ENCODE results near the gene UGT2B28.
"Not testable (repeated sequence)": the region's sequence is repeated elsewhere in the genome, so short reads cannot be mapped to it uniquely, and the experiment has no call there.

UGT2B28 gene

DNA sequence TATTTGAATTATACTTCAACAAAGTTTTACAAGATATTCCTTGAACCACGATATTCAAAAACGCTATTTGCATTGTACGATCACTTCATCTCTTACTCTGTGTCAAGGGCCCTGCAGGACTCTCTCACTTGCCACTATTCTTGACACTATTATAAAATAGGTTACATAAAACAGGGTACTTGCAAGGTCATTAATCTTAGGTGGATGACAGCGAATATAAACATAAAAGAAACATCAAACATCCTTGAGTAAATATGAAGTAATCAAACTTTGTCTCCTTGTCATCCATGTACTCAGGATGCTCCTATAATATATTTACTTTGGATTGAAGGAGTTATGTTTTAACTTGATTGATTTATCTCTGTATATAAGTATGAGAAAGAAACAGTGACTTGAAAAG is at the start of gene UGT2B28:
Gene UGT2B28 (plus strand): TSS at position 395 of the 400 bp plus-strand sequence. CDS start 26 bp downstream, outside the sequence.
- H3K4me3 Mint-ChIP-seq, H3K36me3 Mint-ChIP-seq, H3K27ac Mint-ChIP-seq, DNase-seq, H3K27me3 Mint-ChIP-seq, H3K9me3 Mint-ChIP-seq, H3K4me1 Mint-ChIP-seq, CTCF ChIA-PET: not testable (repeated sequence)

DNA sequence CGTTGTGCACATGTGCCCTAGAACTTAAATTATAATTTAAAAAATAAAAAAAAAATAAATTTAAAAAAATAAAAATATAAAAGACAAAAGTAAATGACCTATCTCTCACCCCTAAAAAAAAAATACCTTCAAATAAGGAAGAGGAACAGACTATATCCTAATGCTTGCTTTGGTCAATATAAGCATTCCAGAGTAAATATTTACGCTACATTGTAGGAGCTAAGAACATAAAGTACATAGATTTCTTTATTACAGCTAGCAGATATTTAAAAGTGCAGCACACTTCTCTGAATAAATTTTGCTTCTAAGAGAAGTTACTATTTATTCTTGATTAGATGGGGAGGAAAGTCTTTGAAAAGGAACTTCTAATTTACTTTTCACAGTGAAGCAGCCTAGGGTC is 41.2 kb upstream of the UGT2B28 start:
- Mint-ChIP-seq H3K4me1 (no peaks in the 10 kb centered on the region), H3K27me3 (no peaks in the 10 kb centered on the region), H3K9me3 (peaks cover 1% of the 10 kb centered on the region), H3K4me3 (no peak overlapping the region), H3K36me3 (no peaks in the 10 kb centered on the region), H3K27ac (no peak overlapping the region)
- CTCF ChIA-PET, result no interaction called here
- DNase-seq, result no peak

DNA sequence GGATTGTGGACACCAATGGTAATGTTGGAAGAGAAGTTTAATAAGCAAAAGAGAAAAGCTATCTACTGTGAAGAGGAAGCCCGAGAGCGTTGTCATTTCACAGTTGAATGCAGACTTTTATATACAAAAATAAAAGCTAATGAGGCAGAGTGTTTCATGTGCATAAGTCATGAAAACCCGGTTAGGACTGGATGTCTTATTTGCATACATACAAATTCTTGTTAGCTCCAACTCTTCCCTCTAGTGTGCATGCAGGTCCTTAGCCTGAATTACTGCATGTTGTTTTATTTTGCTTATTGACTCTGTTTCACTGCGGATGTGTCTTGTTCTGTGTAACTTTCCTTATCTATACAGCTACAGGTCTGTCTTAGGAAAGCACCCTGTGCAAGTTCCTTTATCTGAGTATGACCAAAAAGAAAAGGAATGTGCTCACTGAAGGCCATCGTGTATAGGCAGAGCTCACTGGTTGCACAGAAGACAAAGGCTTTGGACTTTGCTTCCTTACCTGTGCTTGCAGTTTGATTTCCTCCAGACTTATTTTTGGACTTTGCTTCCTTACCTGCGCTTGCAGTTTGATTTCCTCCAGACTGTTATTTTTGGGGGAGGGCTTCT is 40.6 kb upstream of the UGT2B28 start:
- H3K4me1 Mint-ChIP-seq, result no peaks in the 10 kb centered on the region
- no peak overlapping the region for H3K27ac Mint-ChIP-seq
- CTCF ChIA-PET, result no interaction called here
- no peaks in the 10 kb centered on the region for H3K27me3 Mint-ChIP-seq
- H3K36me3 Mint-ChIP-seq, result no peaks in the 10 kb centered on the region
- H3K4me3 Mint-ChIP-seq, result no peak overlapping the region
- peaks cover 1% of the 10 kb centered on the region for H3K9me3 Mint-ChIP-seq
- no peak for DNase-seq

DNA sequence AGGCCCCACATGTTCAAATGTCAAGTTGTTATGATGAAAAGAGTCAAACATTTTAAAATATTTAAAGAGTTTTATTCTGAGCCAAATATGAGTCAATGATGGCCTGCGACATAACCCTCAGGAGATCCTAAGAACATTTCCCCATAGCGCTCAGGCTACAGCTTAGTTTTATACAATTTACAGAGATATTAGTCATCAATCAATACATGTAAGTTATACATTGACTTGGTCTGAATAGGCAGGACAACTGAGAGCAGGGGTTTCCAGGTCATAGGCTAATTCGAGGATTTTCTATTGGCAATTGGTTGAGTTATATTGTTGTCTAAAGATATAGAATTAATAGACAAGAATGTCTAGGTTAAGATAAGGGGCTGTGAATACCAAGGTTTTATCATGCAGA is 39.5 kb upstream of the UGT2B28 start:
- H3K27me3 Mint-ChIP-seq, H3K4me3 Mint-ChIP-seq, H3K27ac Mint-ChIP-seq, H3K4me1 Mint-ChIP-seq, H3K36me3 Mint-ChIP-seq, H3K9me3 Mint-ChIP-seq, DNase-seq, CTCF ChIA-PET: not testable (repeated sequence)

DNA sequence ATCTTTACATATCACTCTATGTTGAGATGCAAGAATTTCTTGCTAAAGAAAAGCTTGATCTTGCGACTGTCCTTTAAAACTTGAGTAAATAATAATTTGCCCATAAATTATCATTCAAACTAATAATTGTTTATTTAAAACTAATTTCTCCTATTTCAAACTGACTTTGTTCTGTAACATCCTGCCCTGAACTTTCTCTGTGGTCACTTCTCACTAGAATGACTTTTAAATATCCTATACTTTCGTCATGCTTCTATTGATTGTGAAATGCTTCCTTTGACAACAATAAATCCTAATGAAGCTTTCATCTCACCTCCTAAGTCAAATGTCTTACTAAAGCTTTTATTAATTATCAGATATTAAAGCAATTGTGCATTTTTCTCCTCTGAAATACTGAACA is 38.5 kb upstream of the UGT2B28 start:
- H3K27ac Mint-ChIP-seq, H3K4me1 Mint-ChIP-seq, CTCF ChIA-PET, H3K27me3 Mint-ChIP-seq, DNase-seq, H3K4me3 Mint-ChIP-seq, H3K9me3 Mint-ChIP-seq, H3K36me3 Mint-ChIP-seq: not testable (repeated sequence)

DNA sequence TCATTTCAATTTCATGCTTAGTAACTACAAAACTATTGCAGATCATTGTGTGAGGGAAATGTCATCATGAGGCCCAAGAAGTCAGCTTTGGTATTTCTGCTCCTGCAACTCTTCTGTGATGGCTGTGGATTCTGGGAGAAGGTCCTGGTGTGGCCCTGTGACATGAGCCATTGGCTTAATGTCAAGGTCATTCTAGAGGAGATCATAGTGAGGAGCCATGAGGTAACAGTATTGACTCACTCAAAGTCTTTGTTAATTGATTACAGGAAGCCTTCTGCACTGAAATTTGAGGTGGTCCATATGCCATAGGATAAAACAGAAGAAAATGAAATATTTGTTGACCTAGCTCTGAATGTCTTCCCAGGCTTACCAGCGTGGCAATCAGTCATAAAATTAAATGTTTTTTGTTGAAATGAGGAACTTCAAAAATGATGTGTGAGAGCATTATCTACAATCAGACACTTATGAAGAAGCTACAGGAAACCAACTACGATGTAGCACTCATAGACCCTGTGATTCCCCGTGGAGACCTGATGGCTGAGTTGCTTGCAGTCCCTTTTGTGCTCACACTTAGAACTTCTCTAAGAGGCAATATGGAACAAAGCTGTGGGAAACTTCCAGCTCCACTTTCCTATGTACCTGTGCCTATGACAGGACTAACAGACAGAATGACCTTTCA is 37.6 kb upstream of the UGT2B28 start:
- H3K27ac Mint-ChIP-seq, H3K9me3 Mint-ChIP-seq, H3K36me3 Mint-ChIP-seq, H3K27me3 Mint-ChIP-seq, DNase-seq, H3K4me1 Mint-ChIP-seq, CTCF ChIA-PET, H3K4me3 Mint-ChIP-seq: not testable (repeated sequence)

DNA sequence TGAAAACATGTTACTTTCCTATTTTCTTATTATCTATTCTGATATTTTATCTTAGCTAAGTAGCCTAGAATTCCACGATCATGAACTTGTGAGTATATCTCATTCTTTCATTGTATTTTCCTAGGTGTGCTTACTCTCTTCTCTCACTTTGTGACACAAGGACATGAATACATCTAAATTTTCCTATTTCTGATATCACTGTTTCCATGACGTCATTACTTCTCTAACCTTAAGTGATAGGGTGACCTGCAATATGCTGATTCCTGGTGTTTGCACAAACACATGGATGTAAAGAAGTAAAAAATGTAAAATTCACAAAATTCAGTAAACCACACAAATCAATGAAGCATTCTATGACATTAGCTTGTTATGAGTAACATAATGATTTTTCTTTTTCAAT is 29.4 kb upstream of the UGT2B28 start:
- H3K27me3 Mint-ChIP-seq, H3K36me3 Mint-ChIP-seq, CTCF ChIA-PET, H3K9me3 Mint-ChIP-seq, H3K27ac Mint-ChIP-seq, H3K4me1 Mint-ChIP-seq, DNase-seq, H3K4me3 Mint-ChIP-seq: not testable (repeated sequence)

DNA sequence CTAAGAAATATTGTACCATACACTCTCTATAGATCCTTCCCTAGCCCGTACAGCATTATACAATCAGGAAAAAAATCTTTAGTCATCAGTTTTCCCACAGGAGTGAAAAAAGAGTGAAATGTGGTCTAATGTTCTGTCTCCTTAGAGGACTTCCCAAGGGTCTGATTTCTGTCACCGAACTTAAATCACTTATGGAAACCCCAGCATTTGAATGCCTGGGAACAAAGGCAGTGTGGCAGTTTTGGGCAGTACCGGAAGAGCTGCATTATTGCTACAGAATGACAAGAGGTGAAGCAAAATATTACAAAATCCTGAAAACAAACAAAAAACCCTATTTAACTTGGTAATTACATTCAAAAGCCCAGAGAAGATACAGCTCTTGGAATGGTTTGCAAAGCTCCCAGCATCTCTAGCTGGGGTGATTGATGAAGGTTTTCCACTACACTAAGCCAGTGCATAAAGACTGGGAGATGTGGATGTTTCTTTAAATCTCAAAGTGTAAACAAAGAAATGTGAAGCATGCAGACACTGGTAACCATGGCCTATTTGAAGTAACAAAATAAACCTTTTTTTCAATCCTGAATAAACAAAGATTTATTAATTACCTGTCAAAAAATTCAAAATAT is 27.0 kb upstream of the UGT2B28 start:
- DNase-seq, H3K4me1 Mint-ChIP-seq, H3K4me3 Mint-ChIP-seq, H3K27ac Mint-ChIP-seq, CTCF ChIA-PET, H3K27me3 Mint-ChIP-seq, H3K36me3 Mint-ChIP-seq, H3K9me3 Mint-ChIP-seq: not testable (repeated sequence)

DNA sequence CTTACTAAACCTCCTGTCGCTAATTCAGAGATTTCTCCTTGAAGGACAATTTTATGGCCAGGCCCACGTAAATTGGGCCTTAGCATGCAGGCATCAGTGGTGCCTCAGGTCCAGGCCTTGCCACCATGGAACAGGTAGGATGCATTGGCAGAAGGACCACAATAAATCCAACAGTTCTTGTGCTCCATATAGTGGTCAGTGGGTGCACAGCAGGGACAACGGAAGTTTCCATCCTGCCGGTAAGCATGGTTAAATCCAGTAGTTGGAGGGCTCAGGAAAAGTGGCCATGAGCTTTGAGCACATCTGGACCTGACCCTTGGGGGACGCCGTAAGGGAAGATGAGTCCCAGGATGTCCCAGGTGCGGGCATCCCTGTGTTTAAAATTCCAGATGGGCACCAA is 11.7 kb upstream of the UGT2B28 start:
- H3K4me1 Mint-ChIP-seq, DNase-seq, H3K36me3 Mint-ChIP-seq, H3K27me3 Mint-ChIP-seq, H3K9me3 Mint-ChIP-seq, H3K27ac Mint-ChIP-seq, H3K4me3 Mint-ChIP-seq, CTCF ChIA-PET: not testable (repeated sequence)

DNA sequence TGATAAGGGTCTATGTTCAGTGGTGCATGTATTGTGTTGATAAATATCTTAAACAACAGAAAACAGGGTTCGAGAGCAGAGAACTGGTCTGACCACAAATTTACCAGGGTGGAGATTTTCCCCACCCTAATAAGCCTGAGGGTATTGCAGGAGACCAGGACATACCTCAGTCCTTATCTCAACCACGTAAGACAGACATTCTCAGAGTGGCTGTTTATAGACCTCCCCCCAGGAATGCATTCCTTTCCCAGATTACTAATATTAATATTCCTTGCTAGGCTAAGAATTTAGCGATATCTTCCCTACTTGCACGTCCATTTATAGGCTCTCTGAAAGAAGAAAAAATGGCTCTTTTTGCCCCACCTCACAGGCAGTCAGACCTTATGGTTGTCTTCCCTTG is 16.1 kb downstream of the UGT2B28 start:
- H3K4me3 Mint-ChIP-seq, CTCF ChIA-PET, H3K27me3 Mint-ChIP-seq, H3K9me3 Mint-ChIP-seq, DNase-seq, H3K4me1 Mint-ChIP-seq, H3K27ac Mint-ChIP-seq, H3K36me3 Mint-ChIP-seq: not testable (repeated sequence)

DNA sequence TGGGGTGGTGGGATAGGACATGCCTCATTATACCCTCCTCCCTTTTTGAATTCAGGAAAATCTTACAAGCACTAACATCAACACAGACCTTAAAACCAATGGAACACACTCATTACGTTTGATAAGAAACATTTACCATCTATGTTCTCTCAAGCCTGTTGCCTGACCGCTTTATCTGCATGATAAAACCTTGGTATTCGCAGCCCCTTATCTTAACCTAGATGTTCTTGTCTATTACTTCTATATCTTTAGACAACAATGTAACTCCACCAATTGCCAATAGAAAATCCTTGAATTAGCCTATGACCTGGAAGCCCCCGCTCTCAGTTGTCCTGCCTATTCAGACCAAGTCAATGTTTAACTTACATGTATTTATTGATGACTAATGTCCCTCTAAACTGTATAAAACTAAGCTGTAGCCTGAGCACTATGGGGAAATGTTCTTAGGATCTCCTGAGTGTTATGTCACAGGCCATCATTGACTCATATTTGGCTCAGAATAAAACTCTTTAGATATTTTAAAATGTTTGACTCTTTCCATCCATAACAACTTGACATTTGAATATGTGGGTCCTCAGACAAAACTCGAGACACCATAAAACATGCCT is 28.3 kb downstream of the UGT2B28 start:
- H3K27ac Mint-ChIP-seq, H3K36me3 Mint-ChIP-seq, H3K4me1 Mint-ChIP-seq, DNase-seq, CTCF ChIA-PET, H3K4me3 Mint-ChIP-seq, H3K27me3 Mint-ChIP-seq, H3K9me3 Mint-ChIP-seq: not testable (repeated sequence)

DNA sequence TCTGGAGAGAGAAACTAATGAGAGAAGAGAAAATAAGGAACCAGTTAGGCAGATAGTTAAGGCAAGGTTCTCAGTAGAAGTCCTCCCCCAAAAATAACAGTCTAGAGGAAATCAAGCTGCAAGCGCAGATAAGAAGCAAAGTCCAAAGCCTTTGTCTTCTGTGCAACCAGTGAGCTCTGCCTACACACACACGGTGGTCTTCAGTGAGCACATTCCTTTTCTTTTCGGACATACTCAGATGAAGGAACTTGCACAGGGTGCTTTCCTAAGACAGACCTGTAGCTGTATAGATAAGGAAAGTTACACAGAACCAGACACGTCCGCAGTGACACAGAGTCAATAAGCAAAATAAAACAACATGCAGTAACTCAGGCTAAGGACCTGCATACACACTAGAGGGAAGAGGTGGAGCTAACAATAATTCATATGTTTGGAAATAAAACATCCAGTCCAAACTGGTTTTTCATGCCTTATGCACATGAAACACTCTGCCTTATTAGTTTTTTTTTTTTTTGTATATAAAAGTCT is 29.3 kb downstream of the UGT2B28 start:
- CTCF ChIA-PET, H3K4me1 Mint-ChIP-seq, H3K36me3 Mint-ChIP-seq, H3K9me3 Mint-ChIP-seq, H3K27me3 Mint-ChIP-seq, H3K27ac Mint-ChIP-seq, DNase-seq, H3K4me3 Mint-ChIP-seq: not testable (repeated sequence)

DNA sequence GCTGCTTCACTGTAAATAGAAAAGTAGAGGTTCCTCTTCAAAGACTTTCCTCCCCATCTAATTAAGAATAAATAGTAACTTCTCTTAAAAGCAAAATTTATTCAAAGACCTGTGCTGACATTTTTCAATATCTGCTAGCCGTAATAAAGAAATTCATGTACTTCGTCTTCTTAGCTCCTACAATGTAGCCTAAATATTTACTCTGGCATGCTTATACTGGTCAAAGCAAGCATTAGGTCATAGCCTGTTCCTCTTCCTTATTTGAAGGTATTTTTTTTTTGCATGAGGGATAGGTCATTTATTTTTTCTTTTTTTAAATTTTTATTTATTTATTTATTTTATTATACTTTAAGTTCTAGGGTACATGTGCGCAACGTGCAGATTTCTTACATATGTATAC is 30.0 kb downstream of the UGT2B28 start:
- H3K4me3 Mint-ChIP-seq, H3K27me3 Mint-ChIP-seq, H3K9me3 Mint-ChIP-seq, DNase-seq, H3K27ac Mint-ChIP-seq, H3K4me1 Mint-ChIP-seq, CTCF ChIA-PET, H3K36me3 Mint-ChIP-seq: not testable (repeated sequence)

DNA sequence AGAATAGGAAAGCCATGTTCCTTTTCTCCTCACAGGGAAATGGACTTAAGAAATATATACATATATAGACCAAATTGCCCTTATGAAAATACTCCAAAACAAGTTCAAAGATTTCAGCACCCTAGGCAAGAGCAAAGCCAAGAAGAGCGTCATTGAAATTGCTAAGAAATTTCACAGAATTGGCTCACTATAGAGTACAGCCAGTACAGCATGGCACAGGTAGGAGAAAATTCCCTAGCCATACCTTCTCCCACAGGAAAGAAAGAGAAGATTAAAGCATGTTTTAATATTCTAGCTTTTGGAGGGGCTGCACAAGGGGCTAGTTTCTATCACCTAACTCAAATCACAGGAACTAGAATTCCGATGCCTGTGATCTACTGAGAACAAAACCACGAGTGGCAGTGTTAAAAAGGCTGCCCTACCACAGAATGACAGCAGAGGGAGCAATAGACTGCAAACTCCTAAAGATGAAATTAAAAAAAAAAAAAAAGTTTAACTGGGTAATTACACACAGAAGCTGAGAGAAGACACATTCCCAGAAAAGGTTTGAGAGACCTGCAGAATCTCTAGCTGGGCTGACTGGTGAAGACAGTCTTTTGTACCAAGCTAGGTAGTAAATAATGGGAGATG is 37.5 kb downstream of the UGT2B28 start:
- not testable (repeated sequence) for H3K27me3 Mint-ChIP-seq, H3K27ac Mint-ChIP-seq, H3K4me1 Mint-ChIP-seq, H3K4me3 Mint-ChIP-seq, H3K36me3 Mint-ChIP-seq, H3K9me3 Mint-ChIP-seq
- CTCF ChIA-PET, result interaction anchor here (0.6 kb wide), 1 partner anchor 15 kb away, joined by 4 read pairs; no protein-coding TSS in a partner anchor
- DNase-seq, result peak; percentile 35

All from activated naive CD4-positive, alpha-beta T cell treated with anti-CD3 and anti-CD28 coated beads, Interleukin-2, amount 10 ng/mL, durations not matched to agents 7 days and 5 days (primary cell).